NAMALWA (cell line): Measurements from ENCODE around the gene NUDT13.
"Not testable (repeated sequence)": the region's sequence is repeated elsewhere in the genome, so short reads cannot be mapped to it uniquely, and the experiment has no call there.

Experiments used
- DNase-seq: peaks from one replicate; pipeline ENCODE4 v3.0.0-alpha.2; 2015; ENCODE audit warnings: low spot score

NUDT13 gene

DNA sequence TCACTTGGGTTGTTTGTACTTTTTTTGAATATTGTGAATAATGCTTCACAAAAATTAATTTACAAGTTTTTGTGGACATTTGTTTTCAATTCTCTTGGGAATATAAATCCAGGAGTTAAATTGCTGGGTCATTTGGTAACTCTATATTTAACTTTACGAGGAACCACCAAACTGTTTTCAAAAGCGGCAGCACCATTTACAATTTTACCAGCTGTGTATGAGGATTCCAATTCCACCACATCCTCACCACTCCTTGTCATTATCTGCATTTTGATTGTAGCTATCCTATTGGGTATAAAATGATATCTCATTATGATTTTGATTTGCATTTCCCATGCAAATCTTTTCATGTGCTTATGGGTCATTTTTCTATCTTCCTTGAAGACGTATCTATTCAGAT, 4.0 kb upstream of the NUDT13 start:
- no peak for DNase-seq

DNA sequence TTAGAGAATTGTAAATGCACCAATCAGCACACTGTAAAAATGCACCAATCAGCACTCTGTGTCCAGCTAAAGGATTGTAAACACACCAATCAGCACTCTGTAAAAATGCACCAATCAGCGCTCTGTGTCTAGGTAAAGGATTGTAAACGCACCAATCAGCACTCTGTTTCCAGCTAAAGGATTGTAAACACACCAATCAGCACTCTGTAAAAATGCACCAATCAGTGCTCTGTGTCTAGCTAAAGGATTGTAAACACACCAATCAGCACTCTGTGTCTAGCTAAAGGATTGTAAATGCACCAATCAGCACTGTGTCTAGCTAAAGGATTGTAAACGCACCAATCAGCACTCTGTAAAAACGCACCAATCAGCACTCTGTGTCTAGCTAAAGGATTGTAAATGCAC, 1.0 kb upstream of the NUDT13 start:
- peak; percentile 5 for DNase-seq

DNA sequence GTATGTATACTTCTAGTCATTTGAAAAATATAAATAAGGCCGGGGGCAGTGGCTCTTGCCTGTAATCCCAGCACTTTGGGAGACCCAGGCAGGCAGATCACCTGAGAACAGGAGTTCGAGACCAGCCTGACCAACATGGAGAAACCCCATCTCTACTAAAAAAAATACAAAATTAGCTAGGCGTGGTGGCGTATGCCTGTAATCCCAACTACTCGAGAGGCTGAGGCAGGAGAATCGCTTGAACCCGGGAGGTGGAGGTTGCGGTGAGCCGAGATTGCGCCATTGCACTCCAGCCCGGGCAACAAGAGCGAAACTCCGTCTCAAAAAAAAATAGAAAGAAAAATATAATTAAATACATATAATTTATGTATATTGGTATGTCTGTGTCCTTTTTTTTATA, 1.8 kb downstream of the NUDT13 start:
- not testable (repeated sequence) for DNase-seq

DNA sequence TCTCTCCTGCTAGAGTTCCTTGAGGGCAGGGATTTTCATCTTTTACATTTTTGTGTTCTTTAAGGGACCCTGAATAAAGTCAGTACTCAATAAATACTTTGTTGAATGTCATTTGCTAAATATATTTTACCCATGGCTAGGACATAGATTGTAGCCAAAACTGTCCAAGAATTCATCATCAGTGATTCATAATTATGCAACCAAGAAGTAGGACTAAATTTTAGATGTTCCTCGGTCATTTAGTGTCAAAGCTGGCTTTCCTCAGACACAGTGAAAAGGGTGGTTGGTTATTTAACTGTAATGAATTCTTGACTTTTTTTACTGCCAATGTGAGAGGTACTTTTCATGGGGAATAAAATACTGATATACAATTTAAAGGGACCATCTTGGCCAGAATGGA, 3.3 kb downstream of the NUDT13 start:
- DNase-seq, result no peak

DNA sequence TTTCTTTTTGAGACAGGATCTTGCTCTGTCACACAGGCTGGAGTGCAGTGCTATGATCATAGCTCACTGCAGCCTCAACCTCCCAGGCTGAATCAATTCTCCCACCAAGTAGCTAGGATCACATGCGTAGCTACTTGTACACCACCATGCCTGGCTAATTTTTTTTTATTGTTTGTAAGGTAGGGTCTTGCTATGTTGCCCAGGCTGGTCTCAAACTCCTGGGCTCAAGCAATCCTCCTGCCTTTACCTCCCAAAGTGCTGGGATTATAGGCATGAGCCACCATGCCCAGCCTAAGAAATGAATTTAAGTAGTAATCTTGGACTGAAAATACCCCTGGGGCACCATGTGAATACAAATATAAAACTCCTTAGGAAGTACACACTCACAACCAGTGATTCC, 5.8 kb downstream of the NUDT13 start:
- no peak for DNase-seq

DNA sequence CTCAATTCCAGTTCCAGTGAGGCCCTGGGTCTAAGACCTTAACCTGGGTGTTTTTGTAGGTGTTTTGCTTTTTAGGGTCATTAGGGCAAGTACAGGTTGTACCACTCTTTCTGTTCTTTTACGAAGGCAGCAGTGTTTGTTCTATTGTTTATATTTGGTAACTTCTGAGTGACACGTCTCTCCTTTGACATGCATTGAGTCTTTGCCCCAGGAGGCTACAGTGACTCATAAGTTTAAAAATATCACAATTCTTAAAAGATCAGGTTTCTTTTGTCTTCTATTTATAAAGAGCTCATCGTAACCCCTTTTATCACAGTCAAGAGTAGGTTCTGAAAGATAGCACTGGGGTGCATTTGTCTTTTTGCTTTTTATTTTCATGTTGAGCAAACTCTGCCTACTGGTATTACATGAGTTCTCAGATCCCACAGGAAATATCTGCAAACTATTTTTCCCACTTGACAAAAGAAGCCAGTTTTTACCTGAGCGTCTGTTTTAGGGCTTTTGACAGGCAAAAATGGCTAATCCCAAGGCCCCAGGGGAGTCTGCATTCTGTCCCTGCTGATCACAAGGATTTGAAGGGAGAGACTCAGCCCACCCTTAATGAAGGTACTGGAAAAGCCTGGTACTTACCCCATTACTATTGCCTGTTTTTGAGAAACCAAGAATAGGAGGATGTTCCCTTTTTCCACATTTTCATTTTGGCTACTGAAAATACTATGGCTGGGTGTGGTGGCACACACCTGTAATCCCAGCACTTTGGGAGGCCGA, 7.9 kb downstream of the NUDT13 start:
- no peak for DNase-seq

DNA sequence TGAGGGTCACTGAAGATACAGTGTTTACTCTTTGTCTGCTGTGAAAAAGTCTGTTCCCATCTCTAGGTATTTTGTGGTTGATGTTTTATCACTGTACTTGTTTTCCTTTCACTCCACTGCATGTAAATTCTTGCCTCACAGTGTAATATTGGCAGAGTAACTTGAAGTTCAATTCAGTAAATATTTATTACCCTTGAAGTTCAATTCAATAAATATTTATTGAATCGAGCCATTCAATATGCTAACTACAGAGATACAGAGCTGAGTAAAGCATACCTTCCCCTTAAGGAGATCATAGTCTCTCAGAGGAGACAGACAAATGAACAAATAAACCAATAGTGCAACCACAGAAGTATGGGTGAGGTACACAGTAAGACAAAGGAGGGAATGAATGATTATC, 9.2 kb downstream of the NUDT13 start:
- no peak for DNase-seq

DNA sequence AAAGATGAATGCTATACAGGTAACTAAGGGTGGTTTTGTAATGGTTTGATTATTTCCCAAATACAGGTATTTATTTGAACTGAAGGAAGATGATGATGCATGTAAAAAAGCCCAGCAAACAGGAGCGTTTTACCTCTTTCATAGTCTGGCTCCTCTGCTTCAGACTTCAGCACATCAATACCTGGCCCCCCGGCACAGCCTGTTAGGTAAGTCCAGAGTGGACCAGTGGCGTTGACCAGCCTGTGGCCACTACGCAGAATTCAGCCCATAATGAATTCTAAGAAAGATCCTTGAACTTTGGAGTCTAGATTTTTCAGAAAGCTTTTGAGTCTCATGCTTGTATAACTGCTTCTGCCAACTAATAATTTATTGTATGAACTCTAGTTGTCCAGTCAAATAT, 9.7 kb downstream of the NUDT13 start:
- no peak for DNase-seq

DNA sequence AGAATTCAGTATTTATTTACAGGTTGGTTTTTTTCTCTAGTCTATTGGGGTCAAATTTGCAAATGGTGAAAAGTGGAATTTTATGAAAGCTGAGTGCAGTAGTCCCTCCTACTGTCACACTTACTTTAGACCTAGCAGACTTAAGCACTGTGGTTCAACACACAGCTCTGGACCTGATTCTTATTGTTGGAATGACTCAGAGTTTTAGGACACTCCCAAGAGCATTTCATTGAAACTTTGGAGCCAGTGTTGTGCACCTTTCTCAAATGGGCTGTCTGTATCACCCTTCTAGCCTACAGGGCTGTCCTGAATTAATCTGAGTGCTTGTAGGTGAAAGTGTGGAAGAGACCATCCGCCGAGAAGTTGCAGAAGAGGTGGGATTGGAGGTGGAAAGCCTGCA, 16.1 kb downstream of the NUDT13 start:
- no peak for DNase-seq

DNA sequence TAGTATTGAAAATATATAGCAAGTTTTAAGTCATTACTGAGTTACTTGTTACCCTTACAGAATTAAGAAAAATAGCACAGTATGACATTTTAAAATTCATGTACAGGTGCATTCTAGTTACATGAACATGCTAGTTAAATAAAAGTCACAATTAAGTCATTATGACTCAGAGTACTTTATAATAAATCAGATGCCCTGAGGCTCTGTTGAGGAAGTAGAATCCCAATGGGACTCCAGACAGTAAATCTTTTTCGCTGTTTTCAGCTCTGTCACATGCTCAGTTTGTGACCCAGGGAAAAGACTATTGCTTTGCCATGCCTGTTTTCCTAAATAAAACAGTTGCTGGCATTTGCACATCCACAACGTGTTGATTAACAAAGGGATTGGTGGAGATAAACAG, 21.0 kb downstream of the NUDT13 start:
- no peak for DNase-seq

DNA sequence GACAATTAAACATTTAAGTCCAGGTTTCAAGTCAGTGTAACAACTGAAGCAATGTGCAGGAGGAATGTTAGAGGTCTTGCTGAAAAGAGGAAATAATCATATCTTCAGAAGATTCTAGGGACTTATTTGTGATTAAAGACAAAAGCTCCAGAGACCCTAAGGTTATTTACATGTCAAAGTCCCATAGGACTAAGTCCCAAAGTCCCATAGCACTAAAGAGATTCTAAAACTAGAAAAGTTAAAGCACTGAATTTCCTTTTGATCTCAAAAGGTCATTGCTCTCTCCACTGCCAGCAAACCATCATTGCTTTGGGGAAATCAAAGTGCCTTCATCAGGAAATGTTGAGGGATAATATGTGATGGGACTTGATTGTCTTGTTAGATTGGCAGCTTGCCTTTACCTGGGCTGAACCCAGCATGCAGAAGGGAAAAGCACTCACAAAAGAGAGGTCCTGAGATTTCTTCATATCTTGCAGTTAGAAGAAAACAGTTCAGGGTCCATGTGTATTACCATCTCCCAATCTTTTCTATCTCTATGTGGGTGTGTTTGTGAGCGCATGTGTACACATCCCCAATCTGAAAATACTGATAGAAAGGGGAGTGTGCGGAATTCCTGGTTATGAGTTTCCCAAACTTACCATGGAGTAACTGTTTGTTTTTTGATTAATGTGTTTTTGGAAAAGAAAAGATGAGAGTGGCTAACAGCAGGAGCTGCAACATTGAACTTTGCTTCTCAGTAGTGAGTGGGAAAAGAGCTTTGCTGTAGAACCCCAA, 21.8 kb downstream of the NUDT13 start:
- no peak for DNase-seq

DNA sequence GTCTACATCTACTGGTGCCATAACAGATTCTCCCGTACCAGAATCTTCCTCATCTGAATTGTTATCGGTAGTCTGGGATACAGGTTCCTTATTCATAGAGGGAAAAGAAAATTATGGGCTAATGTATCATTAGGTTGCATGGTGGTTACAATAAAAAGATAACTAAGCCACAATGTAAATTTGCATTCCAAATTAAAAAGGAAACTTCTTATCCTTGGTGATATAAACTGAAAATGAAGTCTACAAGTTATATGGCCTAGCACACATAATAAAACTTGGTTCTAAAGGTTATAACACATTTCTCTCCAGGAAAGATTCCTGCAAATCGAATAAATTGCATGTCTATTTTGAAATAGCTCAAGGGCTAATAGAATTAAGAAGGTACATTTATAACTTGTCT, 24.5 kb downstream of the NUDT13 start:
- no peak for DNase-seq

DNA sequence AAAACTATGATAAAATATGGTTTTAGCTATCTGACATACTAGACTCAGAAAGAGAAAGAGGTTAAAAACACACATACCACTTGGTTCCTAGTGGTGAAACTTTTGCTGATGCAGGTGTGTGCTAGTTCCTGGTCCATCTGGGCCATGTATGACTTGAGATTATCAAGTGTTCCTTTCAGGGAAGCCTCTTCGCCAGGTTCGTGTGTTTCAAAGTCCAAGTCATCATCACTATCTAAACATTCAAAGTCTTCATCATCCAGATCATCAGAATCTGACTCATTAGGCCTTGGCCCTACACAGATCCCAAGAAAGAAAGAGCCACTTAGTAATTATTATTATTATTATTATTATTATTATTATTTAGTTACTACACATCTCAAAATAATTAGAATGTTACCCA, 26.4 kb downstream of the NUDT13 start:
- DNase-seq, result no peak

DNA sequence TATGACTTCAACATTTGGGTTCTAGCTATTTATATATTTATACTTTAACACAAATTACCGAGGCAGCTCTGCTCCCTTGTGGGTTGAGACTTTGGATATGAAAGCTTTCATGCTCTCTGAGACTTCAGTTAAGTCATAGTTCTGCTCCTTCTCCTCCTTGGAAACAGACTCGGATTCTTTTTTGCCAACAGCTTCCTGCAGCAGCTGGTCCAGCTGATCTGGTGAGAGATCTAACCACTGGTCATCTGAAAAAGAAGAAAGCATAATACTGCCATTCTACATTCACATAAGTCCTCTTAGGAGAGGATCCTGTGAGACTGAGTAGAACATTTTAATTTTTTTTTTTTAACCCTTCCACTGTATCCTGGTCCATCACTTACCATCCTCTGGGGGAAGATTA, 29.0 kb downstream of the NUDT13 start:
- DNase-seq, result no peak

DNA sequence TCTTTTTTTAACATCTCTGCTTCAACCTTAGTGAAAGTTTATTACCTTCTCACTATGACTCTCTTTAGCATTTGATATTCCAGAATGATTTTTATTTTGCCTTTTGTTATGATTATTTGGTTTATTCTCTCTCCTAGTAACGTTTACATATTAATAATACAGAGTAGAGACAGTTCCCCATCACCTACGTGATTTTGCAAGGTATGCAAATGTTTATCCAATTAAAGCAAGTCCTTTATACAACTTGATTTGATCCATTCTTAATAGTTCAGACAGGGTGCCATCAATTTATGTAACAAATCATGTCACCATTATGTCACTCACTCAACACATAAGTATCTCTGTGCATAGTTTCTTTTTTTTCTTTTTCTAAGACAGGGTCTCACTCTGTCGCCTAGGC, 31.3 kb downstream of the NUDT13 start:
- DNase-seq, result no peak

DNA sequence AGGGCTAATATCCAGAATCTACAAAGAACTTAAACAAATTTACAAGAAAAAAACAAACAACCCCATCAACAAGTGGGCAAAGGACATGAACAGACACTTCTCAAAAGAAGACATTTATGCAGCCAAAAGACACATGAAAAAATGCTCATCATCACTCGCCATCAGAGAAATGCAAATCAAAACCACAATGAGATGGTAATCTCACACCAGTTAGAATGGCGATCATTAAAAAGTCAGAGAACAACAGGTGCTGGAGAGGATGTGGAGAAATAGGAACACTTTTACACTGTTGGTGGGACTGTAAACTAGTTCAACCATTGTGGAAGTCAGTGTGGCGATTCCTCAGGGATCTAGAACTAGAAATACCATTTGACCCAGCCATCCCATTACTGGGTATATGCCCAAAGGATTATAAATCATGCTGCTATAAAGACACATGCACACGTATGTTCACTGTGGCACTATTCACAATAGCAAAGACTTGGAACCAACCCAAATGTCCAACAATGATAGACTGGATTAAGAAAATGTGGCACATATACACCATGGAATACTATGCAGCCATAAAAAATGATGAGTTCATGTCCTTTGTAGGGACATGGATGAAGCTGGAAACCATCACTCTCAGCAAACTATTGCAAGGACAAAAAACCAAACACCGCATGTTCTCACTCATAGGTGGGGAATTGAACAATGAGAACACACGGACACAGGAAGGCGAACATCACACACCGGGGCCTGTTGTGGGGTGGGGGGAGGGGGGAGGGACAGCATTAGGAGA, 40.6 kb downstream of the NUDT13 start:
- DNase-seq, result not testable (repeated sequence)

DNA sequence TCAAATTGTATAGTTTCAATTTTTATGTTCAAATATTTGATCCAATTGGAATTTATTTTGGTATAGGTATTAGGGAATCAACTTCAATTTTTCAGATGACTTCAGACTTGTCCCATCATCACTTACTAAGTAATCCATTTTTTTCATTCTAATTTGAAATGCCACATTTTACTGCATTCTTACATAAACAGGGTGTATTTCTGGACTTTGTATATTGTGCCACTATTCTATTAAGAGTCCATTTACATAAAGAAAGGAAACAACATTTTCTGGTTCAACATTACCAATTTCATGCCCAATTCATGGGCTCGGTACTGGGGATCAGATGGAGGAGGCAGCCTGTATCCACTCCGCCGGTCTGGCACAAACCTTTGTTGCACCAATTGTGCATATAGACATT, 41.8 kb downstream of the NUDT13 start:
- no peak for DNase-seq

DNA sequence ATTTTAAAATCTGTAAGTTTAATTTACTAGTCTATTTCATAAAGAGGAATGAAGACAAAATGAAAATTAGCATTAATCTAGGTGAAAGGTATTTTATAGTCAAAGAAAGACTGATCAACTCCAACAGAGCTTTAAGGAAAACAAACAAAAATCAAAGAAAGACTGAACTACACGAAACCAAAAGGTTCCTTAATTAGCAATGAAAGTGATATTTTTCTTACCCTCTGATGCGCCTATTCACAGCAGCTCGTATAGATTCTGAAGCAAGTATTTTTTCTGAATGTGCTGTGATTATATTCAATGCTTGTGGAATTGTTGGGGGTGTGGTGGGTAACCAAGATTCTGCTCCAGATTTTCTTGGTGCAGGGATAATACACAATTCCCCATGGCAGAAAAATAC, 45.8 kb downstream of the NUDT13 start:
- no peak for DNase-seq

DNA sequence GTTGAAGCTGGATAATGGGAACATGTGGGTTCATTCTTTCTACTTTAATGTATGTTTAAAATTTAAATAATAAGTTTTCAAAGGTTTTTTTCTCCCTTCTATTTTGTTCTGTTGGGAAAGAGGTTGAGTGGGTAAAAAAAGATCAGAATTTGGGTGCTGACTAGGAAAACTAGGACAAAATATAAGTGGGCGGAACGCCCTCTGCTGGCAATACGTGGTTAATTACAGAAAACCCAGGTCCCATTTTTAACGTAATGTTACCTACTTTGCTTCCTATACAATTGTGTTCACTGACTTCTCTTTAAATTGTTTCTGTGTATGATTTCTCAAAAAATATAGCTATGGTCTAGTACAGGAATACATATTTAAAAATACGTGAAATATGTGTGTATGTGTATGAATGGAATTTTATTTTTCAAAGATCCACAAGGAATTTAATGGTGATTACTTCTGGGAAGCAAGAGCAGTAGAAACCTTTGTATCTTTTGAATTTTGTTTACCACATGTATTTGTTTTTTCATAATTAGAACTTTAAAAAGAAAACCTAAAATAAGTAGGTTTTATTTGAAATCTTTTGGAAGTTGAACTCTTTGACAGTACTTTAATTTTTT, 48.9 kb downstream of the NUDT13 start:
- peak; percentile 56 for DNase-seq

DNA sequence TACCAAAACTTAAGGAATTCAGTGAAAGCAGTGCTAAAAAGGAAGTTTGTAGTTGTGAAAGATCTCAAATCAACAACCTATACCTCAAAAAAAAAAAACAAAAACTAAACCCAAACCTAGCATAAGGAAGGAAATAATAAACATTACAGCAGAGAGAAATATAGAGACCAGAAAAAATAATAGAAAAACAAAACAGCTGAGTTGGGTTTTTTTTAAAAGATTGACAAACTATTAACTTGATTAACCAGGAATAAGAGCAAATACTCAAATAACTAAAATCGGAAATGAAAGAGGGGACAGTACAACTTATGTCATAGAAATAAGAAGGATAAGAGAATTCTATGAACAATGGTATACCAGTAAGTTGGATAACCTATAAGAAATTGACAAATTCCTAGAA, 50.8 kb downstream of the NUDT13 start:
- no peak for DNase-seq

DNA sequence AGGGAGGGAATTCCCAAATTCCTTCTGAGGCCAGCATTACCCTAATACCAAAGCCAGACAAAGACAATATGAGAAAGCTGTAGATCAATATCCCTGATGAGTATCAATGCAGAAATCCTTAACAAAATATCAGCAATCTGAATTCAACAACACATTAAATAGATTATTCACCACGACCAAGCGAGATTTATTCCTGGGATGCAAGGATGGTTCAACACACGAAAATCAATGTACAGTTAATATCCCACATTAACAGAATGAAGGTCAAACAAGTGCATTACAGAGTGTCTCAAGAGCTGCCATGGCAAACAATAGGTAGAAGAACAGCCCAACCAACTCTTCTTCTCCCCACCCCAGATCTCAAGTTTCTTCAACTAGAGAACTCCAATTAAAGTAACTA, 51.4 kb downstream of the NUDT13 start:
- DNase-seq, result no peak

DNA sequence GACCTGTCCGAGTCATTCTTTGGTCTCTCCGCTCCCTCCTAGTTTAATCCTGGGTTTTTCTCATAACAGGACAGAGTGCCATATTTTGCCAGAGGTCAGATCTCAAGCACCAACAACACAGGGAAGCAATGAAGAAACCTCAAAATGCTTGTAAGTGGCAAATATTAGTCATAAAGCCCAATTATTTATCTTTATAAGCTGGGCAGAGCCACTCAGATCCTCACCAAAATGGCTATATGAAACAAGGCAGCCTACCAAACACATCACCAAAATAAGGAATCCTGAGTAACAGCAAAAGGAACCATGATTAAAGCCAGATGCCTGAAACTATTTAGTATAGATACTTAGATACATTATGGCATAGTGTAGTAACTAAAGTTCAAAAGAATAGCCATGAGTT, 52.8 kb downstream of the NUDT13 start:
- DNase-seq, result no peak

DNA sequence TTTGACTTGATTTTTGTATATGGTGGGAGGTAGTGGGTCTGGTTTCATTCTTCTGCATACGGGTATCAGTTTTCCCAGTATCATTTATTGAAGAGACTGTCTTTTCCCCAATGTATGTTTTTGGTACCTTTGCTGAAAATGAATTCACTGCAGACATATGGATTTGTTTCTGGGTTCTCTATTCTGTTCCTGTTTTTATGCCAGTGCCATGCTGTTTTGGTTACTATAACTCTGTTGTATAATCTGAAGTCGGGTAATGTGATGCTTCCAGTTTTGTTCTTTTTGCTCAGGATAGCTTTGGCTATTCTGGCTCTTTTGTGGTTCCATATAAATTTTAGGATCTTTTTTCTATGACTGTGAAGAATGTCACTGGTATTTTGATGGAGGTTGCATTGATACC, 56.7 kb downstream of the NUDT13 start:
- DNase-seq, result no peak
